Uterus (tissue), 2 donors: Measurements from ENCODE around the gene CCL5.

Experiments
- CTCF ChIP-seq, 4 experiments: fragments of 200-600 bp in 2 of 4; fragments of 450-650 bp in 2 of 4; sonication (generic) in 2 of 4; IDR thresholded peaks; one replicate each; pipeline ENCODE4 v1.5.1; 2016 to 2019; ENCODE audit warnings: antibody characterized with exemption in 4 of 4, mild to moderate bottlenecking in 2 of 4, moderate library complexity in 1 of 4
- POLR2A ChIP-seq, 2 donors: fragments of 450-650 bp; IDR thresholded peaks; one replicate each; pipeline ENCODE4 v1.6.1; 2016; ENCODE audit warnings: antibody characterized with exemption in 2 of 2, mild to moderate bottlenecking in 1 of 2, moderate library complexity in 1 of 2

GRCh38 chr17:35849469-35850348, 30.5 kb downstream of the CCL5 start:
- TF ChIP-seq CTCF (IDR thresholded peaks at IDR 0.05) (peak; percentile 29 to 47 (median 38)), POLR2A (IDR thresholded peaks at IDR 0.05) (no peak)
